K562 (cell line): ENCODE results near the gene DAB2IP. TPM values are rescaled to one million over a fixed set of nuclear protein-coding genes. Genes with fewer than 3 reads are reported as not detected.

Experiments used
- ATAC-seq: fragments of 200-7000 bp; cut with Tn5 transposase; 3 replicates; pipeline ENCODE4 v1.9.1; 2020; ENCODE audit warnings: moderate library complexity
- BruUV-seq: library from RNA; stranded (reverse); fragments of 400-500 nt; replicated peaks from 2 replicates; lab custom pipeline; 2021; lab: Mats Ljungman, UMichigan
- CTCF ChIA-PET: fragments of 300-600 bp; formaldehyde crosslinking; extraction: SDS; loops from one replicate; lab custom pipeline; 2021; ENCODE audit warnings: low intra/inter-chr PET ratio; lab: Yijun Ruan, JAX
- POLR2A ChIA-PET: fragments of 300-600, 350-650 bp; sonication (Branson Sonifier 250); formaldehyde crosslinking; extraction: SDS; loops from one replicate; lab custom pipeline; 2021; ENCODE audit warnings: antibody characterized with exemption, inconsistent platforms; lab: Yijun Ruan, JAX
- DNase-seq, 4 experiments: peaks; one replicate each; pipeline versions ENCODE4 v3.0.0 to v3.0.0-alpha.2; 2011 to 2018; ENCODE audit warnings: low spot score in 3 of 4, mixed read lengths in 3 of 4; ENCODE audit errors: extremely low read depth in 1 of 4
- FAIRE-seq: peaks from 2 replicates; lab custom pipeline; 2011; peaks lifted over from hg19 to GRCh38; lab: Jason Lieb, UNC
- H2AFZ ChIP-seq: 2 replicates; pipeline ENCODE4 v1.6.0; 2011; ENCODE audit warnings: low read depth, low read length, control low read depth, inconsistent platforms
- H3K27ac ChIP-seq: fragments of 200-600 bp; 3 replicates; pipeline ENCODE4 v1.8.0; 2011; ENCODE audit warnings: low read depth, mild to moderate bottlenecking, control low read depth, inconsistent platforms, low read length, moderate library complexity, mixed read lengths; ENCODE audit errors: extremely low read depth
- H3K27me3 ChIP-seq, 2 experiments: fragments of 300-600 bp in 1 of 2; 2 replicates in 1 of 2; 3 replicates in 1 of 2; pipeline versions ENCODE4 v1.6.0 to v1.8.0; 2011; ENCODE audit warnings: inconsistent platforms in 2 of 2, low read length in 2 of 2, mild to moderate bottlenecking in 1 of 2, mixed read lengths in 1 of 2, moderate library complexity in 1 of 2; ENCODE audit not compliant: control insufficient read depth in 2 of 2, insufficient read depth in 2 of 2
- H3K36me3 ChIP-seq: fragments of 300-600 bp; 3 replicates; pipeline ENCODE4 v1.8.0; 2011; ENCODE audit warnings: mild to moderate bottlenecking, low read length, inconsistent platforms; ENCODE audit not compliant: control insufficient read depth, insufficient read depth
- H3K4me1 ChIP-seq, 2 experiments: fragments of 200-600 bp in 1 of 2; replicated peaks in 1 of 2; 2 replicates in 1 of 2; 3 replicates in 1 of 2; pipeline versions ENCODE4 v1.5.1 to v1.8.0; 2011; ENCODE audit warnings: inconsistent platforms in 2 of 2, low read length in 2 of 2, mild to moderate bottlenecking in 1 of 2, mixed read lengths in 1 of 2, moderate library complexity in 1 of 2; ENCODE audit not compliant: control insufficient read depth in 2 of 2, insufficient read depth in 2 of 2
- H3K4me2 ChIP-seq: 2 replicates; pipeline ENCODE4 v1.6.1; 2011; ENCODE audit warnings: low read length, control low read depth, inconsistent platforms, mixed read lengths; ENCODE audit not compliant: insufficient read depth
- H3K4me3 ChIP-seq: fragments of 200-600 bp; sonication (generic), shearing (Covaris generic); 2 replicates; pipeline ENCODE4 v1.5.1; 2016; ENCODE audit warnings: control low read depth, inconsistent platforms
- H3K79me2 ChIP-seq: fragments of 200-600 bp; 3 replicates; pipeline ENCODE4 v1.8.0; 2011; ENCODE audit warnings: low read length, inconsistent platforms; ENCODE audit not compliant: control insufficient read depth, insufficient read depth
- H3K9ac ChIP-seq, 2 experiments: 2 replicates each; pipeline versions ENCODE4 v1.6.0 to v1.6.1; 2011; ENCODE audit warnings: low read depth in 2 of 2, low read length in 2 of 2, control low read depth in 1 of 2, inconsistent platforms in 1 of 2, mild to moderate bottlenecking in 1 of 2, mixed read lengths in 1 of 2; ENCODE audit not compliant: insufficient read depth in 1 of 2
- H3K9me1 ChIP-seq: one replicate; pipeline ENCODE4 v1.6.0; 2011; ENCODE audit warnings: inconsistent platforms, mild to moderate bottlenecking, low read length, moderate library complexity; ENCODE audit not compliant: control insufficient read depth, insufficient read depth
- H3K9me3 ChIP-seq: replicated peaks from 2 replicates; pipeline ENCODE4 v1.5.1; 2011; ENCODE audit warnings: low read depth, low read length, inconsistent platforms; ENCODE audit not compliant: control insufficient read depth, insufficient read depth
- H4K20me1 ChIP-seq: replicated peaks from 2 replicates; pipeline ENCODE4 v1.6.1; 2011; ENCODE audit warnings: low read length, inconsistent platforms, mixed read lengths; ENCODE audit not compliant: control insufficient read depth, insufficient read depth
- BRF1 ChIP-seq: IDR thresholded peaks from 3 replicates; pipeline ENCODE4 v1.6.1; 2011; ENCODE audit warnings: borderline replicate concordance, mild to moderate bottlenecking; ENCODE audit not compliant: insufficient read length; ENCODE audit errors: extremely low read depth
- MAFG ChIP-seq: fragments of 450-650 bp; conservative IDR thresholded peaks from 2 replicates; pipeline ENCODE4 v1.6.1; 2016; ENCODE audit warnings: missing genetic modification characterization, missing compliant biosample characterization
- NFXL1 ChIP-seq: fragments of 450-650 bp; formaldehyde crosslinking; IDR thresholded peaks from 2 replicates; pipeline ENCODE4 v1.4.0; 2021; ENCODE audit warnings: mild to moderate bottlenecking
- NR3C1 ChIP-seq: sonication (generic); formaldehyde crosslinking; IDR thresholded peaks from 2 replicates; pipeline ENCODE4 v1.8.1; 2022; ENCODE audit warnings: missing genetic modification reagents
- PHF21A ChIP-seq: fragments of 450-650 bp; IDR thresholded peaks from 2 replicates; pipeline ENCODE4 v1.6.1; 2017; ENCODE audit warnings: low read depth, borderline replicate concordance
- ZFP1 ChIP-seq: fragments of 450-650 bp; formaldehyde crosslinking; IDR thresholded peaks from 2 replicates; pipeline ENCODE4 v1.4.0; 2020; ENCODE audit warnings: mild to moderate bottlenecking, mixed read lengths
- ZNF146 ChIP-seq: IDR thresholded peaks from one replicate; pipeline ENCODE4 v1.6.1; 2018; ENCODE audit warnings: missing compliant biosample characterization; ENCODE audit not compliant: unreplicated experiment
- WGBS: fragments of 100-300 bp; shearing (Covaris generic); methylation state at CpG from one replicate; pipeline ENCODE4 v1.1.6; 2016; ENCODE audit warnings: low coverage, mixed read lengths; ENCODE audit not compliant: insufficient coverage; ENCODE audit errors: missing lambda C conversion rate; 5-methylcytosine and 5-hydroxymethylcytosine counted together
- in situ Hi-C: fragments of 300-500 bp; cut with MboI; formaldehyde crosslinking; loops from 4 replicates; pipeline ENCODE4 v1.15.0; 2018; ENCODE audit warnings: inconsistent platforms, mixed read lengths
- intact Hi-C: fragments of 100-400 bp; cut with micrococcal nuclease; formaldehyde crosslinking; loops from 2 replicates; pipeline ENCODE4 v1.14.2; 2022
- polyA plus RNA-seq, 8 experiments: library from polyadenylated mRNA; depleted of rRNA in 4 of 8; stranded (reverse) in 5 of 8; unstranded in 3 of 8; fragments of >200 nt; fragmentation: Nextera tagmentation in 2 of 8; fragmentation: Illumina TruSeq in 1 of 8; extraction: Ambion mirVana in 2 of 8; extraction: Trizol in 1 of 8; gene quantifications; 2 replicates each; pipeline versions ENCODE4 v1.2.1 to v1.2.3, GENCODE V29; 2011 to 2014; ENCODE audit warnings: inconsistent platforms in 1 of 8, missing spikeins in 1 of 8
- total RNA-seq, 7 experiments: library from RNA; depleted of rRNA in 6 of 7; stranded (reverse); fragments of >200 nt in 6 of 7; fragmentation: Illumina TruSeq in 2 of 7; extraction: Trizol in 2 of 7; gene quantifications; 2 replicates each; pipeline versions ENCODE4 v1.2.1 to v1.2.3, GENCODE V29; 2011 to 2021; ENCODE audit warnings: low replicate concordance in 1 of 7
- TF ChIP-seq, protein P1 (sequence below): IDR thresholded peaks from 2 replicates; pipeline ENCODE4 v1.6.1; 2012; ENCODE audit warnings: low read depth, low read length, improper control_type of control experiment, borderline replicate concordance
- TF ChIP-seq, protein P2 (sequence below): fragments of 250-450 bp; sonication (Bioruptor Pico); IDR thresholded peaks from 2 replicates; pipeline ENCODE4 v1.4.0; 2020; ENCODE audit warnings: mild to moderate bottlenecking, moderate library complexity
- TF ChIP-seq, protein P3 (sequence below): fragments of 250-450 bp; sonication (Bioruptor Pico); IDR thresholded peaks from 2 replicates; pipeline ENCODE4 v1.4.0; 2020; ENCODE audit warnings: borderline replicate concordance
- TF ChIP-seq, protein P4 (sequence below): fragments of 450-650 bp; IDR thresholded peaks from 2 replicates; pipeline ENCODE4 v1.6.1; 2017; ENCODE audit warnings: mild to moderate bottlenecking, moderate library complexity

The DAB2IP gene
- total and polyA plus RNA-seq, 9 of the 15 experiments (the other 6 are each of a cell fraction or from before 2014, with no cell fraction given): 0.04 to 0.31 (median 0.08) TPM; not detected in 5

DNA sequence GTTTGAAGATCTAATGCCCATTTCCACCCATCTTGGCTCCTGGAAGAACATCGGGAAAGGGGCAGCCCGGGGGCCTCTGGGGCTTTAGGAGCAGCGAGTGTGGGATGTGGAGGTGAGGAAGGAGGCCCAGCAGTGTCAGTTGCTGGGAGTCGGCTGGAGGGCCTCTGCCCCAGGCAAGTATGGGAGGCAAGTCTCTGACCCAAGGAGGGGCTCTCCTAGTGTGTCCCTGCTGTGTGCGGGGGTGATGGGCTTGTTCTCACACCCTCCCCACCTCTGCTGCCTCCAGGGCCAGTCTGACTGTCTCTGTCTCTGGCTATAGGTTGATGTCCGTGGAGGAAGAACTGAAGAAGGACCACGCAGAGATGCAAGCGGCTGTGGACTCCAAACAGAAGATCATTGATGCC lies 129.7 kb downstream of the DAB2IP start:
- Histone ChIP-seq H3K27ac (no peak overlapping the region), H3K4me1 (peaks cover 0 to 8% of the 10 kb centered on the region in 2 experiments; a peak in 1 of 5 replicates), H3K4me2 (no peak overlapping the region)
- CTCF ChIA-PET: no interaction called here
- no peak for TF ChIP-seq BRF1
- TF ChIP-seq, protein P1, sequence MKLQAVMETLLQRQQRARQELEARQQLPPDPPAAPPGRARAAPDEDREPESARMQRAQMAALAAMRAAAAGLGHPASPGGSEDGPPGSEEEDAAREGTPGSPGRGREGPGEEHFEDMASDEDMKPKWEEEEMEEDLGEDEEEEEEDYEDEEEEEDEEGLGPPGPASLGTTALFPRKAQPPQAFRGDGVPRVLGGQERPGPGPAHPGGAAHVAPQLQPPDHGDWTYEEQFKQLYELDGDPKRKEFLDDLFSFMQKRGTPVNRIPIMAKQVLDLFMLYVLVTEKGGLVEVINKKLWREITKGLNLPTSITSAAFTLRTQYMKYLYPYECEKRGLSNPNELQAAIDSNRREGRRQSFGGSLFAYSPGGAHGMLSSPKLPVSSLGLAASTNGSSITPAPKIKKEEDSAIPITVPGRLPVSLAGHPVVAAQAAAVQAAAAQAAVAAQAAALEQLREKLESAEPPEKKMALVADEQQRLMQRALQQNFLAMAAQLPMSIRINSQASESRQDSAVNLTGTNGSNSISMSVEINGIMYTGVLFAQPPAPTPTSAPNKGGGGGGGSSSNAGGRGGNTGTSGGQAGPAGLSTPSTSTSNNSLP: no peak
- TF ChIP-seq, protein P2, sequence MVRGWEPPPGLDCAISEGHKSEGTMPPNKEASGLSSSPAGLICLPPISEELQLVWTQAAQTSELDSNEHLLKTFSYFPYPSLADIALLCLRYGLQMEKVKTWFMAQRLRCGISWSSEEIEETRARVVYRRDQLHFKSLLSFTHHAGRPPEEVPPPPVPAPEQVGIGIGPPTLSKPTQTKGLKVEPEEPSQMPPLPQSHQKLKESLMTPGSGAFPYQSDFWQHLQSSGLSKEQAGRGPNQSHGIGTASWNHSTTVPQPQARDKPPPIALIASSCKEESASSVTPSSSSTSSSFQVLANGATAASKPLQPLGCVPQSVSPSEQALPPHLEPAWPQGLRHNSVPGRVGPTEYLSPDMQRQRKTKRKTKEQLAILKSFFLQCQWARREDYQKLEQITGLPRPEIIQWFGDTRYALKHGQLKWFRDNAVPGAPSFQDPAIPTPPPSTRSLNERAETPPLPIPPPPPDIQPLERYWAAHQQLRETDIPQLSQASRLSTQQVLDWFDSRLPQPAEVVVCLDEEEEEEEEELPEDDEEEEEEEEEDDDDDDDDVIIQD: no peak
- no peak for TF ChIP-seq NR3C1 (CRISPR knock-in tag)
- no peak for TF ChIP-seq NFXL1 (CRISPR knock-in tag)
- TF ChIP-seq ZNF146 (CRISPR knock-in tag): no peak
- TF ChIP-seq, protein P3, sequence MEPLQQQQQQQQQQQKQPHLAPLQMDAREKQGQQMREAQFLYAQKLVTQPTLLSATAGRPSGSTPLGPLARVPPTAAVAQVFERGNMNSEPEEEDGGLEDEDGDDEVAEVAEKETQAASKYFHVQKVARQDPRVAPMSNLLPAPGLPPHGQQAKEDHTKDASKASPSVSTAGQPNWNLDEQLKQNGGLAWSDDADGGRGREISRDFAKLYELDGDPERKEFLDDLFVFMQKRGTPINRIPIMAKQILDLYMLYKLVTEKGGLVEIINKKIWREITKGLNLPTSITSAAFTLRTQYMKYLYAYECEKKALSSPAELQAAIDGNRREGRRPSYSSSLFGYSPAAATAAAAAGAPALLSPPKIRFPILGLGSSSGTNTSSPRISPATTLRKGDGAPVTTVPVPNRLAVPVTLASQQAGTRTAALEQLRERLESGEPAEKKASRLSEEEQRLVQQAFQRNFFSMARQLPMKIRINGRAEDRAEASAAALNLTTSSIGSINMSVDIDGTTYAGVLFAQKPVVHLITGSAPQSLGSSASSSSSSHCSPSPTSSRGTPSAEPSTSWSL (CRISPR knock-in tag): no peak
- no peak for TF ChIP-seq ZFP1 (CRISPR knock-in tag)
- no peak for TF ChIP-seq MAFG (tag)
- TF ChIP-seq PHF21A: no peak
- TF ChIP-seq, protein P4, sequence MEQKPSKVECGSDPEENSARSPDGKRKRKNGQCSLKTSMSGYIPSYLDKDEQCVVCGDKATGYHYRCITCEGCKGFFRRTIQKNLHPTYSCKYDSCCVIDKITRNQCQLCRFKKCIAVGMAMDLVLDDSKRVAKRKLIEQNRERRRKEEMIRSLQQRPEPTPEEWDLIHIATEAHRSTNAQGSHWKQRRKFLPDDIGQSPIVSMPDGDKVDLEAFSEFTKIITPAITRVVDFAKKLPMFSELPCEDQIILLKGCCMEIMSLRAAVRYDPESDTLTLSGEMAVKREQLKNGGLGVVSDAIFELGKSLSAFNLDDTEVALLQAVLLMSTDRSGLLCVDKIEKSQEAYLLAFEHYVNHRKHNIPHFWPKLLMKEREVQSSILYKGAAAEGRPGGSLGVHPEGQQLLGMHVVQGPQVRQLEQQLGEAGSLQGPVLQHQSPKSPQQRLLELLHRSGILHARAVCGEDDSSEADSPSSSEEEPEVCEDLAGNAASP: no peak
- TF ChIP-seq, all 486 proteins: peak for 0
- no peak for FAIRE-seq
- Histone ChIP-seq H4K20me1 (no peaks in the 10 kb centered on the region), H3K36me3 (no peaks in the 10 kb centered on the region), H3K79me2 (no peaks in the 10 kb centered on the region), H3K4me3 (no peak overlapping the region), H3K9me1 (no peaks in the 10 kb centered on the region), H3K27me3 (peaks cover 19 to 73% of the 10 kb centered on the region in 2 experiments), H3K9ac (no peak overlapping the region; a peak in 1 of 4 replicates), H3K9me3 (no peaks in the 10 kb centered on the region), H2AFZ (no peak overlapping the region)
- ATAC-seq: no peak
- intact Hi-C loops: no loop called here
- DNase-seq: no peak
- POLR2A ChIA-PET: interaction anchor here (0.6 kb wide), 1 partner anchor 34 kb away, joined by 3 read pairs; no protein-coding TSS in a partner anchor
- in situ Hi-C loops: no loop called here
- 1% methylated on average over 8 of the region's 8 CpGs for WGBS
- no TSS peak for BruUV-seq
